OCI-LY3 (cell line): ENCODE measurements around the gene BRK1.
"Not testable (repeated sequence)": the region's sequence is repeated elsewhere in the genome, so short reads cannot be mapped to it uniquely, and the experiment has no call there.

Experiments used
- H2AFZ ChIP-seq: fragments of 200-600, 300-600 bp; shearing (Covaris generic); 2 replicates; pipeline ENCODE4 v1.6.0; 2014; ENCODE audit warnings: antibody characterized with exemption, low read depth, low read length
- H3K27ac ChIP-seq: fragments of 200-600, 300-600 bp; sonication (generic); 2 replicates; pipeline ENCODE4 v1.5.1; 2014; ENCODE audit warnings: mild to moderate bottlenecking, low read length, moderate library complexity, mixed read lengths
- H3K27me3 ChIP-seq: fragments of 200-600, 300-600 bp; sonication (generic); 2 replicates; pipeline ENCODE4 v1.6.1; 2014; ENCODE audit warnings: low read depth, low read length, mixed read lengths
- H3K36me3 ChIP-seq: fragments of 200-600, 300-600 bp; sonication (generic); replicated peaks from 2 replicates; pipeline ENCODE3; 2014; ENCODE audit warnings: low read depth, low read length, mixed read lengths
- H3K4me1 ChIP-seq: fragments of 300-600, 200-600 bp; sonication (generic); 2 replicates; pipeline ENCODE4 v1.6.1; 2014; ENCODE audit warnings: low read length, mixed read lengths
- H3K4me2 ChIP-seq: fragments of 200-600, 300-600 bp; sonication (generic); 2 replicates; pipeline ENCODE4 v1.6.1; 2014; ENCODE audit warnings: low read length, mixed read lengths
- H3K4me3 ChIP-seq: fragments of 300-600, 200-600 bp; sonication (generic); 2 replicates; pipeline ENCODE4 v1.5.1; 2014; ENCODE audit warnings: antibody characterized with exemption, mild to moderate bottlenecking, low read length, moderate library complexity
- H3K79me2 ChIP-seq: fragments of 300-600, 200-600 bp; shearing (Covaris generic); 2 replicates; pipeline ENCODE4 v1.6.1; 2014; ENCODE audit warnings: mild to moderate bottlenecking, low read length, mixed read lengths
- H3K9ac ChIP-seq: fragments of 300-600, 200-600 bp; shearing (Covaris generic); 2 replicates; pipeline ENCODE4 v1.6.0; 2014; ENCODE audit warnings: mild to moderate bottlenecking, low read length, moderate library complexity
- H3K9me3 ChIP-seq: fragments of 200-600, 300-600 bp; shearing (Covaris generic); 2 replicates; pipeline ENCODE4 v1.6.1; 2014; ENCODE audit warnings: low read length, mixed read lengths; ENCODE audit not compliant: insufficient read depth
- H4K20me1 ChIP-seq: fragments of 200-600, 300-600 bp; sonication (generic); 2 replicates; pipeline ENCODE4 v1.6.1; 2016; ENCODE audit warnings: low read length, mixed read lengths; ENCODE audit not compliant: insufficient read depth
- CTCF ChIP-seq: fragments of 200-600, 300-600 bp; sonication (generic); IDR thresholded peaks from 2 replicates; pipeline ENCODE4 v1.5.1; 2014; ENCODE audit warnings: antibody characterized with exemption, low read length, low read depth
- EZH2phosphoT487 ChIP-seq: fragments of 200-600 bp; shearing (Covaris generic); IDR thresholded peaks from 2 replicates; pipeline ENCODE4 v1.6.1; 2018; ENCODE audit warnings: antibody characterized with exemption, mixed run types, low read depth

BRK1 gene

GRCh38 chr3:10160346-10160745, 44.9 kb downstream of the BRK1 start:
- no peak overlapping the region for H3K4me2 ChIP-seq
- no peaks in the 10 kb centered on the region for H4K20me1 ChIP-seq

GRCh38 chr3:10160925-10161324, 45.5 kb downstream of the BRK1 start:
- H3K9ac ChIP-seq = no peak overlapping the region

More at GRCh38 chr3:10160346-10160745, 44.9 kb downstream of the BRK1 start:
- TF ChIP-seq EZH2phosphoT487 = no peak
- TF ChIP-seq CTCF = no peak
- no peaks in the 10 kb centered on the region for H3K36me3 ChIP-seq
- H3K79me2 ChIP-seq = no peaks in the 10 kb centered on the region
- H3K27ac ChIP-seq = no peak overlapping the region
- H3K9ac ChIP-seq = no peak overlapping the region
- peaks cover 7% of the 10 kb centered on the region for H3K4me1 ChIP-seq
- no peaks in the 10 kb centered on the region for H3K27me3 ChIP-seq
- no peaks in the 10 kb centered on the region for H3K9me3 ChIP-seq
- H2AFZ ChIP-seq = no peak overlapping the region
- H3K4me3 ChIP-seq = no peak overlapping the region

GRCh38 chr3:10162185-10162584, 46.7 kb downstream of the BRK1 start:
- Histone ChIP-seq H3K27me3 (no peaks in the 10 kb centered on the region), H4K20me1 (no peaks in the 10 kb centered on the region), H3K36me3 (no peaks in the 10 kb centered on the region), H3K4me1 (peaks cover 7% of the 10 kb centered on the region), H3K4me3 (no peak overlapping the region), H2AFZ (no peak overlapping the region), H3K9me3 (no peaks in the 10 kb centered on the region), H3K27ac (no peak overlapping the region), H3K79me2 (no peaks in the 10 kb centered on the region), H3K4me2 (0 out of 2 replicates have a peak overlapping the region, but pooled peaks have one; percentile 13), H3K9ac (no peak overlapping the region)
- TF ChIP-seq EZH2phosphoT487 = no peak
- TF ChIP-seq CTCF = peak; percentile 40

More at GRCh38 chr3:10160925-10161324, 45.5 kb downstream of the BRK1 start:
- no peak overlapping the region for H3K4me3 ChIP-seq
- H3K79me2 ChIP-seq = no peaks in the 10 kb centered on the region
- no peak overlapping the region for H3K4me2 ChIP-seq
- H3K36me3 ChIP-seq = no peaks in the 10 kb centered on the region
- no peak overlapping the region for H3K27ac ChIP-seq
- no peak for TF ChIP-seq EZH2phosphoT487
- no peak for TF ChIP-seq CTCF
- no peaks in the 10 kb centered on the region for H3K9me3 ChIP-seq
- H4K20me1 ChIP-seq = no peaks in the 10 kb centered on the region
- H2AFZ ChIP-seq = no peak overlapping the region
- H3K4me1 ChIP-seq = peaks cover 7% of the 10 kb centered on the region
- no peaks in the 10 kb centered on the region for H3K27me3 ChIP-seq

GRCh38 chr3:10164201-10164545, 48.7 kb downstream of the BRK1 start:
- H2AFZ ChIP-seq, H3K9ac ChIP-seq, H3K4me1 ChIP-seq, H3K36me3 ChIP-seq, H3K27me3 ChIP-seq, H3K9me3 ChIP-seq, H4K20me1 ChIP-seq, H3K27ac ChIP-seq, H3K79me2 ChIP-seq: not testable (repeated sequence)
- Histone ChIP-seq H3K4me3 (peak overlapping the region; percentile 81), H3K4me2 (peak overlapping the region; percentile 71)
